Heart left ventricle (tissue), 16 donors: Measurements from ENCODE around the gene SH3TC1. TPM values are rescaled to one million over a fixed set of nuclear protein-coding genes. Genes with fewer than 3 reads are reported as not detected.

Source experiments
- ATAC-seq, 4 donors: fragments of 200-7000 bp; cut with Tn5 transposase; one replicate each; pipeline ENCODE4 v1.9.1; 2020 to 2022; ENCODE audit warnings: moderate library complexity in 4 of 4, mild to moderate bottlenecking in 3 of 4, moderate number of reproducible peaks in 1 of 4
- DNase-seq, 5 donors: peaks; one replicate each; pipeline ENCODE4 v3.0.0-alpha.2; 2020
- H3K27ac ChIP-seq, 12 donors: fragments of 200-600 bp; sonication (generic) in 4 of 12; one replicate each; pipeline versions ENCODE4 v1.5.0 to v1.8.0; 2016 to 2022; ENCODE audit warnings: mild to moderate bottlenecking in 2 of 12
- H3K27me3 ChIP-seq, 9 donors: fragments of 200-600 bp; sonication (generic) in 2 of 9; one replicate each; pipeline versions ENCODE4 v1.5.1 to v1.8.0; 2016 to 2022; ENCODE audit warnings: mild to moderate bottlenecking in 3 of 9
- H3K36me3 ChIP-seq, 9 donors: fragments of 200-600 bp; sonication (generic) in 2 of 9; one replicate each; pipeline versions ENCODE4 v1.5.0 to v1.8.0; 2018 to 2022; ENCODE audit warnings: mild to moderate bottlenecking in 2 of 9
- H3K4me1 ChIP-seq, 12 donors: fragments of 200-600 bp; sonication (generic) in 4 of 12; one replicate each; pipeline versions ENCODE4 v1.5.0 to v1.8.0; 2016 to 2022; ENCODE audit warnings: mild to moderate bottlenecking in 3 of 12
- H3K4me3 ChIP-seq, 12 donors: fragments of 200-600 bp; sonication (generic) in 4 of 12; one replicate each; pipeline versions ENCODE4 v1.5.0 to v1.8.0; 2017 to 2022; ENCODE audit warnings: mild to moderate bottlenecking in 9 of 12, moderate library complexity in 4 of 12
- H3K9me3 ChIP-seq, 12 donors: fragments of 200-600 bp; sonication (generic) in 4 of 12; one replicate each; pipeline versions ENCODE4 v1.5.0 to v1.8.0; 2016 to 2022; ENCODE audit warnings: mild to moderate bottlenecking in 1 of 12
- POLR2A ChIP-seq, 2 donors: fragments of 450-650 bp; IDR thresholded peaks; one replicate each; pipeline ENCODE4 v1.6.1; 2017; ENCODE audit warnings: antibody characterized with exemption in 2 of 2, mild to moderate bottlenecking in 2 of 2, moderate library complexity in 2 of 2
- WGBS, 4 donors: extraction: QIAGEN DNeasy Blood & Tissue Kit in 2 of 4; methylation state at CpG; one replicate each; pipeline versions ENCODE4 v1.1.5 to v1.1.7; 2013 to 2018; 5-methylcytosine and 5-hydroxymethylcytosine counted together
- intact Hi-C, 10 donors: fragments of 100-400 bp; cut with DNase I; formaldehyde crosslinking; loops; one replicate each; pipeline versions ENCODE4 v1.11.1 to v1.14.2; 2022
- polyA plus RNA-seq, 2 donors: library from polyadenylated mRNA; stranded (reverse); fragments of 200-250 nt; gene quantifications; one replicate each; pipeline ENCODE4 v1.2.3, GENCODE V29; 2013
- total RNA-seq, 9 donors: library from RNA; depleted of rRNA in 2 of 9; stranded (reverse); fragments of >200 nt in 2 of 9; fragmentation: NEBNext Ultra II Directional in 3 of 9; extraction: Animal tissue kit (Norgen Biotek cat#: 25700) in 3 of 9; gene quantifications; one replicate each; pipeline versions ENCODE4 v1.1.0 to v1.2.4, GENCODE V29; 2016 to 2023
- TF ChIP-seq, protein P1 (sequence below), 12 donors: fragments of 200-600 bp; sonication (generic) in 4 of 12; IDR thresholded peaks; one replicate each; pipeline versions ENCODE4 v1.5.0 to v1.8.0; 2018 to 2022; ENCODE audit warnings: antibody characterized with exemption in 12 of 12, mild to moderate bottlenecking in 5 of 12
- donor health status: ischemic (EF 13 %, LVEDD 7.1; RV severe dilation, severe dysfunction).
- donor health status: healthy with polysubstance abuse.
- donor health status: DM: no; HTN: yes; CAD: no.
- donor health status: DM: no; HTN: no; CAD: no.
- donor health status: ischemic (EF 25% LVEDD 6.9; RV normal size, moderate dysfunction).
- donor health status: ischemic (EF 25% LVEDD 5.7; RV mildly dilated, moderate dysfunction).
- donor health status: healthy.
- donor health status: DM: yes; HTN: yes; CAD: no.
- donor health status: ischemic (EF 35%, LVEDD 5.7; RV mildly dilated, moderate dysfunction).
- donor health status: nonischemic (EF 11% LVEDD 7.7; RV severe dilation, severe dysfunction).
- donor health status: DM: yes; HTN: yes; CAD: no.
- donor health status: PGD.
- donor health status: ischemic (EF 29% LVEDD 5.4; RV normal size, mild dysfunction).
- donor health status: nonischemic (EF 23%, LVEDD 6.1; RV moderate dilation, normal function).

SH3TC1 gene
- total and polyA plus RNA-seq, 11 donors: 5.8 to 45.9 (median 10.9) TPM

DNA sequence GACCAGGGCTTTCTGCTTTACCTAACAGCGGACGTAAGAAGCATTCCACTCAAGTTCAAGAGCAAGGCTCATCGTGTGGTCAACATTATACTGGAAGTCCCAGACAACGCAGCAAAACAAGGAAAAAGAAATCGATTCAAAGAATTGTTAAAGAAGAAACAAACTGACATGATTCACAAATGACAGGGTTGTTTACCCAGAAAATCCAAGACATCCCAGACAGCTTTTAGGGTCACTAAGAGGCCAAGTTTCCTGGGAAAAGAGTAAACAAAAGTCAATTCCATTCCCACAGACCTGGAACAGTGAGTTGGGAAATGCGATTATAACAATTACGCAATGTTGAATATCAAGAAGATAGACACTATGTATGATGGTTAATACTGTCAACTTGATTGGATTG is 49.0 kb downstream of the SH3TC1 start:
- Histone ChIP-seq H3K27me3 (no peaks in the 10 kb centered on the region), H3K4me3 (no peak overlapping the region), H3K9me3 (no peaks in the 10 kb centered on the region), H3K36me3 (no peaks in the 10 kb centered on the region), H3K4me1 (peaks cover 0 to 22% (median 16%) of the 10 kb centered on the region in 12 donors), H3K27ac (peak overlapping the region in 11 of 12 donors; percentile 12 to 89 (median 67))
- intact Hi-C loops: loop anchor here in 6 of 10 donors (10.0 kb wide), 1 partner anchor 347 kb away; the partner anchor contains the start of gene CPZ (in 6 of the 6)
- ATAC-seq (no peak), DNase-seq (no peak)
- TF ChIP-seq POLR2A (IDR thresholded peaks at IDR 0.05): no peak
- TF ChIP-seq, protein P1, sequence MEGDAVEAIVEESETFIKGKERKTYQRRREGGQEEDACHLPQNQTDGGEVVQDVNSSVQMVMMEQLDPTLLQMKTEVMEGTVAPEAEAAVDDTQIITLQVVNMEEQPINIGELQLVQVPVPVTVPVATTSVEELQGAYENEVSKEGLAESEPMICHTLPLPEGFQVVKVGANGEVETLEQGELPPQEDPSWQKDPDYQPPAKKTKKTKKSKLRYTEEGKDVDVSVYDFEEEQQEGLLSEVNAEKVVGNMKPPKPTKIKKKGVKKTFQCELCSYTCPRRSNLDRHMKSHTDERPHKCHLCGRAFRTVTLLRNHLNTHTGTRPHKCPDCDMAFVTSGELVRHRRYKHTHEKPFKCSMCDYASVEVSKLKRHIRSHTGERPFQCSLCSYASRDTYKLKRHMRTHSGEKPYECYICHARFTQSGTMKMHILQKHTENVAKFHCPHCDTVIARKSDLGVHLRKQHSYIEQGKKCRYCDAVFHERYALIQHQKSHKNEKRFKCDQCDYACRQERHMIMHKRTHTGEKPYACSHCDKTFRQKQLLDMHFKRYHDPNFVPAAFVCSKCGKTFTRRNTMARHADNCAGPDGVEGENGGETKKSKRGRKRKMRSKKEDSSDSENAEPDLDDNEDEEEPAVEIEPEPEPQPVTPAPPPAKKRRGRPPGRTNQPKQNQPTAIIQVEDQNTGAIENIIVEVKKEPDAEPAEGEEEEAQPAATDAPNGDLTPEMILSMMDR (IDR thresholded peaks at IDR 0.05): no peak
- WGBS, 4 donors: 83 to 86% (median 84%) methylated on average over 7 of the region's 7 CpGs

DNA sequence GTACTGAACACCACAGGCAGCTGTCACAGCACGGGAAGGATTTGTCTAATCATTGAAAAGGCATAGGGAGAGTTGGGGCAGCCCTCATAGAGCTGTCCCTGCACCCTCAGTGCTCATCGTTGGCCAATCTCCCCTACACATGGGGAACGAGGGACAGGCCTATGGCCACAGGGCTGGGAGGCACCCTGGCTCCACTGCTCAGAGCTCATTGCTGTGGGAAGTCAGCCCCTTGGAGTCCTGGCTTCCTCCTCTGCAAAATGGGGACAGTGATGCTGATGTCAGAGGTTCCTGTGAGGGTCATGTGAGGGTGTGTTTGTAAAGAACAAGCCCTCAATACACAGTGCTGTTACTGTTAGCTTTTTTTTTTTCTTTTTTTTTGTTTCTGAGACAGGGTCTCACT is 51.1 kb downstream of the SH3TC1 start:
- H3K9me3 ChIP-seq: no peaks in the 10 kb centered on the region
- H3K4me1 ChIP-seq: peaks cover 0 to 21% (median 16%) of the 10 kb centered on the region in 12 donors
- DNase-seq: no peak
- no peak overlapping the region for H3K27ac ChIP-seq
- H3K4me3 ChIP-seq: no peak overlapping the region
- H3K27me3 ChIP-seq: no peaks in the 10 kb centered on the region
- intact Hi-C loops: no loop called here
- H3K36me3 ChIP-seq: no peaks in the 10 kb centered on the region
- TF ChIP-seq POLR2A (IDR thresholded peaks at IDR 0.05): no peak
- TF ChIP-seq, protein P1 (IDR thresholded peaks at IDR 0.05): no peak
- no peak for ATAC-seq
- 58 to 84% (median 77%) methylated on average over 3 of the region's 3 CpGs for WGBS, 4 donors

DNA sequence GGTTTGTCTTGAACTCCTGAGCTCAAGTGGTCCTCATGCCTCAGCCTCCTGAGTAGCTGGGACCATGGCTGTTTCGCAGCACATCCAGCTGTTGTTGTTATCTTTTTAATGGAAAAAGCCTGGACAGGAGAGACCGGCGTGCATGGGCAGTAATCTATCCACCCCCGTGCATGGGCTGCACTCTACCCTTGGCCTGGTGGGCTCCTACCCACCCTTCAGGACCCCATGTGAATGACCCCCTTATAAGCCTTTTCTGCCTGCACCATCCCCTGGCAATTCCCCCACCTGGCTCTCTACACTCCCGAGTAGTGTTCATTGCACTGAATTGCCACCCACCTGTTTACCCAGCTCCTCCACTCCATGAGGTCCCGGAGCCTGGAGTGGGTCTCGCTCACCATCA is 51.5 kb downstream of the SH3TC1 start:
- peaks cover 0 to 21% (median 16%) of the 10 kb centered on the region in 12 donors for H3K4me1 ChIP-seq
- TF ChIP-seq POLR2A (IDR thresholded peaks at IDR 0.05): no peak
- TF ChIP-seq, protein P1 (IDR thresholded peaks at IDR 0.05): no peak
- H3K27ac ChIP-seq: no peak overlapping the region
- ATAC-seq (no peak), DNase-seq (no peak)
- intact Hi-C loops: no loop called here
- H3K36me3 ChIP-seq: no peaks in the 10 kb centered on the region
- WGBS, 4 donors: 87 to 94% (median 91%) methylated on average over 7 of the region's 7 CpGs
- no peak overlapping the region for H3K4me3 ChIP-seq
- H3K9me3 ChIP-seq: no peaks in the 10 kb centered on the region
- H3K27me3 ChIP-seq: no peaks in the 10 kb centered on the region

DNA sequence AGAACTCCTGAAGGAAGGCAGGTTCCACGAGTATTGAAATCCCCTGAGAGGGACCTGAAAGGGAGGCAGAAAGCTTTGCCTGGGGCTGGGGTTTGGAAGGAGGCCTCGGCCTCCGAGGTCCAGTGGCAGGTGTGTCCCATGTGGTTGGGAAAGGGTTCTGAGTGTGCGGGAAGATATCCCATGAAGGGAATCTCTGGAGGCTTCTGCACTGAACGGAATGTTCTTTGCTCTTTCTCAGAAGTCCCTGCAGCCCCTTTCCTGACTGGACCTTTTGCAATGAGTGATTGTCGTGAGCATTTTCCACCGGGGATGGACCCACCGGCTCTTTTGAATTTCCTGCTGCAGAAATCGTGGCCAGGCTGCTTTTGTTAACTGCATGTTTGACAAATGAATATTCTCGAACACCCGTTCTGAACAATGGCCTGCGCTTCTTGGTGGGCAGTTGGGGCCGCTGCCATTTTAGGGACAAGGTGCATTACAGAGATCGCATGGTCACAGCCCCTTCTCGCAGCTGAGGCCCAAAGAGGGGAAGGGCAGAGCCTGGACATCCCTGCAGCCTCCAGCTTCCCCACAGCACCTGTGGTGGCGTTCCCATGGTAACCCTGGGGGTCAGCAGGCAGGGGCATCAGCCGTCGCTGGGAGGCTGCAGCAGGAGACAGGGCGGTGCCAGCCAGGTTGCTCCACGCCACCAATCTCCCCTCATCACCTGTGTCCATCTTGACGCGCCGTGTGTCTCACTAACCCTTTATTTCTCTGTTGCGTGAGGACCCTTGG is 52.2 kb downstream of the SH3TC1 start:
- TF ChIP-seq, protein P1 (IDR thresholded peaks at IDR 0.05): no peak
- TF ChIP-seq POLR2A (IDR thresholded peaks at IDR 0.05): no peak
- H3K27me3 ChIP-seq: no peaks in the 10 kb centered on the region
- no peak overlapping the region for H3K27ac ChIP-seq
- intact Hi-C loops: no loop called here
- no peak for DNase-seq
- no peaks in the 10 kb centered on the region for H3K9me3 ChIP-seq
- ATAC-seq: no peak
- no peak overlapping the region for H3K4me3 ChIP-seq
- WGBS, 4 donors: 86 to 89% (median 88%) methylated on average over 24 of the region's 24 CpGs
- H3K4me1 ChIP-seq: peaks cover 0 to 21% (median 15%) of the 10 kb centered on the region in 12 donors
- H3K36me3 ChIP-seq: no peaks in the 10 kb centered on the region
